Prostate gland (tissue), 2 donors: ENCODE results near the gene NEURL1.

Experiments
- CTCF ChIP-seq, 4 experiments: fragments of 200-600 bp in 2 of 4; fragments of 450-650 bp in 2 of 4; sonication (generic) in 2 of 4; IDR thresholded peaks; 1 replicate in 3 of 4; 2 replicates in 1 of 4; pipeline ENCODE4 v1.5.1; 2016 to 2019; ENCODE audit warnings: antibody characterized with exemption in 4 of 4, mild to moderate bottlenecking in 2 of 4, moderate library complexity in 2 of 4
- POLR2A ChIP-seq: fragments of 450-650 bp; IDR thresholded peaks from one replicate; pipeline ENCODE4 v1.6.1; 2016; ENCODE audit warnings: antibody characterized with exemption, mild to moderate bottlenecking

- no peak for TF ChIP-seq POLR2A
- TF ChIP-seq CTCF (IDR thresholded peaks at IDR 0.05), result no peak
Observed at GRCh38 chr10:103576076-103576471, 82.6 kb downstream of the NEURL1 start.
